ENCODE results near the gene SCN4A. TPM values are rescaled to one million over a fixed set of nuclear protein-coding genes. Genes with fewer than 3 reads are reported as not detected.
A peak's percentile ranks its signal among the peaks of the same experiment; 100 is the strongest.

SCN4A gene
- total RNA-seq, 1 donor from 2014 or later = 1.8 TPM

DNA sequence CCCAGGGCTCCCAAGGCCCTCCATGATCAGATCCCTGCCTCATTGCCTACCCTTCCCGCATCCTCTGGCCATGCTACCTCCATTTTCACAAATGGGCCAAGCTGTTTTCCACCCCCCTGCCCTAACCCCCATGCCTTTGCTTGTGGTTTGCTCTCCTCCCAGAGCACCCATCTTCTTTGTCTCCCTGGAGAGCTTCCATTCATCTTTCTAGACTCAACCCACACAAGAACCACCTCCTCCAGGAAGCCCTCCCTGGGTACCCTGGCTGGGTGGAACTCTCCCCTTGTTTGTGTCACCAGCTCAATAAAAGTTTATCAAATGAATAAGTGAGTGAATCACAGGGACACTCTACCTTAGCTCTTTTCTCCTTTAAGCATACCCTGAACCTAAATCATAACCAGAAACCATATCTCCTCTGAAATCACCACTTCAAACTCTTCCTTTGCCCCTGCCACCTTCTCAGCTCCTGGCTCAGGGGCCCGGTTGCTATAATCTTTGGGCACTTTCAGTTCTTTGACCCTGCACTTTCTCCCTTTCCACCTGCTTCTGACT, 2.9 kb upstream of the SCN4A start:
- H3K4me3 Mint-ChIP-seq = no peak overlapping the region
- H3K4me1 ChIP-seq = no peaks in the 10 kb centered on the region
- no peak overlapping the region for H2AFZ ChIP-seq (replicated peaks)
- H3K27me3 ChIP-seq = no peaks in the 10 kb centered on the region
- no peak overlapping the region for H3K4me3 ChIP-seq
- no peaks in the 10 kb centered on the region for H3K36me3 ChIP-seq
- H3K27ac Mint-ChIP-seq = no peak overlapping the region
- TF ChIP-seq, protein P1, sequence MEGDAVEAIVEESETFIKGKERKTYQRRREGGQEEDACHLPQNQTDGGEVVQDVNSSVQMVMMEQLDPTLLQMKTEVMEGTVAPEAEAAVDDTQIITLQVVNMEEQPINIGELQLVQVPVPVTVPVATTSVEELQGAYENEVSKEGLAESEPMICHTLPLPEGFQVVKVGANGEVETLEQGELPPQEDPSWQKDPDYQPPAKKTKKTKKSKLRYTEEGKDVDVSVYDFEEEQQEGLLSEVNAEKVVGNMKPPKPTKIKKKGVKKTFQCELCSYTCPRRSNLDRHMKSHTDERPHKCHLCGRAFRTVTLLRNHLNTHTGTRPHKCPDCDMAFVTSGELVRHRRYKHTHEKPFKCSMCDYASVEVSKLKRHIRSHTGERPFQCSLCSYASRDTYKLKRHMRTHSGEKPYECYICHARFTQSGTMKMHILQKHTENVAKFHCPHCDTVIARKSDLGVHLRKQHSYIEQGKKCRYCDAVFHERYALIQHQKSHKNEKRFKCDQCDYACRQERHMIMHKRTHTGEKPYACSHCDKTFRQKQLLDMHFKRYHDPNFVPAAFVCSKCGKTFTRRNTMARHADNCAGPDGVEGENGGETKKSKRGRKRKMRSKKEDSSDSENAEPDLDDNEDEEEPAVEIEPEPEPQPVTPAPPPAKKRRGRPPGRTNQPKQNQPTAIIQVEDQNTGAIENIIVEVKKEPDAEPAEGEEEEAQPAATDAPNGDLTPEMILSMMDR (IDR thresholded peaks at IDR 0.05) = no peak
- TF ChIP-seq EZH2 (IDR thresholded peaks at IDR 0.05) = no peak
- TF ChIP-seq EZH2phosphoT487 (IDR thresholded peaks at IDR 0.05) = no peak
- H3K9me3 ChIP-seq (ENCODE audit: low read depth) = no peaks in the 10 kb centered on the region
- H4K20me1 ChIP-seq (ENCODE audit: low read depth) = no peaks in the 10 kb centered on the region
- H3K27ac ChIP-seq = no peak overlapping the region
- H3K4me1 Mint-ChIP-seq = peaks cover 12% of the 10 kb centered on the region
- no peaks in the 10 kb centered on the region for H3K79me2 ChIP-seq (ENCODE audit: low read depth)
- DNase-seq (ENCODE audit: low spot score) = no peak
- H3K36me3 Mint-ChIP-seq = no peaks in the 10 kb centered on the region
- H3F3A ChIP-seq (ENCODE audit: low read depth) = no peaks in the 10 kb centered on the region
- peaks cover 7% of the 10 kb centered on the region for H3K27me3 Mint-ChIP-seq (ENCODE audit: insufficient read depth, low read depth)
- no peak overlapping the region for H3K4me2 ChIP-seq
- H3K9ac ChIP-seq = no peak overlapping the region
- peaks cover under 1% of the 10 kb centered on the region for H3K9me3 Mint-ChIP-seq

GRCh38 chr17:63974594-63975192, 2.0 kb upstream of the SCN4A start:
- Histone ChIP-seq H3K9ac (no peak overlapping the region), H3K27me3 (no peaks in the 10 kb centered on the region), H3K9me3 (ENCODE audit: low read depth) (no peaks in the 10 kb centered on the region), H3K4me1 (no peaks in the 10 kb centered on the region), H3F3A (ENCODE audit: low read depth) (no peaks in the 10 kb centered on the region), H2AFZ (replicated peaks) (no peak overlapping the region), H3K4me2 (no peak overlapping the region), H3K4me3 (no peak overlapping the region), H3K79me2 (ENCODE audit: low read depth) (no peaks in the 10 kb centered on the region), H3K27ac (no peak overlapping the region), H4K20me1 (ENCODE audit: low read depth) (no peaks in the 10 kb centered on the region), H3K36me3 (no peaks in the 10 kb centered on the region)
- Mint-ChIP-seq H3K9me3 (no peaks in the 10 kb centered on the region), H3K36me3 (no peaks in the 10 kb centered on the region), H3K4me1 (peaks cover 12% of the 10 kb centered on the region), H3K27ac (peak overlapping the region; percentile 22), H3K4me3 (peak overlapping the region; percentile 24), H3K27me3 (ENCODE audit: insufficient read depth, low read depth) (peaks cover 7% of the 10 kb centered on the region)
- TF ChIP-seq EZH2phosphoT487 (IDR thresholded peaks at IDR 0.05) (no peak), EZH2 (IDR thresholded peaks at IDR 0.05) (no peak)
- TF ChIP-seq, protein P1 (IDR thresholded peaks at IDR 0.05) = no peak
- no peak for DNase-seq (ENCODE audit: low spot score)

DNA sequence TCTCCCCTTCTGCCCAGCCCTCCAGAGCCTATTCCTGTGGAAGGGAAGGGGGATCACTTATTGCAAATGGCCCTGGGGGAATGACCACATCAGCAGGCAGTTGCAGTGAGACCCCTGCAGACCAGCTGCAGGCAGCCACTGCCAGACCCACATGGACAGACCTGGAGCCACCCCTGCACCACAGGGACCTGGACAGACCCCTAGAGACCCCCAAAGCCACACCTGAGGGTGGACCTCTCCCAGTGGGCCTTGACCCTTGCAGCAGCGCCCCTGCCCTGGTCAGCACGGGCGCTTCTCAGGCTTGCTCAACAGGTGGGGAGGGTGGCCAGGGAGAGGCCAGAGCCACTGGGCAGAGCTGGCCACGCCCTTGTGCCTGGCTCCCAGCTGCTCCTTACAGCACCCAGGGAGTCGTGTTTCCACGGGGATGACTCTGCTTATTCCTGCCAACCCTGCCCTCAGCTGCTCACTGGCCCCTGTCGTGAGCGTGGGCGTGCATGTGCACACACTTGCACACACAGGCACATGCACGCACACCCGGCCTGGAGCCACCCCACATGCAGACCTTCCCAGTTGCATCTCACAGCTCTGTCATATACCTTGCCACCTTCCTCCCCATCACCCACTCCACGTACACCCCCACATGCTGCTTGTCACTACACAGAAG, 1.3 kb upstream of the SCN4A start:
- peaks cover 8% of the 10 kb centered on the region for H3K27me3 Mint-ChIP-seq (ENCODE audit: insufficient read depth, low read depth)
- no peaks in the 10 kb centered on the region for H3F3A ChIP-seq (ENCODE audit: low read depth)
- H3K4me2 ChIP-seq = no peak overlapping the region
- H3K79me2 ChIP-seq (ENCODE audit: low read depth) = no peaks in the 10 kb centered on the region
- DNase-seq (ENCODE audit: low spot score) = no peak
- no peaks in the 10 kb centered on the region for H3K27me3 ChIP-seq
- no peak for TF ChIP-seq EZH2 (IDR thresholded peaks at IDR 0.05)
- TF ChIP-seq, protein P1 (IDR thresholded peaks at IDR 0.05) = no peak
- no peaks in the 10 kb centered on the region for H3K36me3 ChIP-seq
- H3K9me3 ChIP-seq (ENCODE audit: low read depth) = no peaks in the 10 kb centered on the region
- peaks cover 13% of the 10 kb centered on the region for H3K4me1 Mint-ChIP-seq
- H3K4me1 ChIP-seq = no peaks in the 10 kb centered on the region
- H2AFZ ChIP-seq (replicated peaks) = no peak overlapping the region
- H3K9ac ChIP-seq = no peak overlapping the region
- no peak overlapping the region for H3K4me3 Mint-ChIP-seq
- H4K20me1 ChIP-seq (ENCODE audit: low read depth) = no peaks in the 10 kb centered on the region
- no peak overlapping the region for H3K27ac ChIP-seq
- H3K36me3 Mint-ChIP-seq = no peaks in the 10 kb centered on the region
- no peaks in the 10 kb centered on the region for H3K9me3 Mint-ChIP-seq
- H3K27ac Mint-ChIP-seq = peak overlapping the region; percentile 22
- H3K4me3 ChIP-seq = no peak overlapping the region

All from neural progenitor cell (in vitro differentiated cells).